ENCODE data around the gene CNTNAP3.
"Not testable (repeated sequence)": the region's sequence is repeated elsewhere in the genome, so short reads cannot be mapped to it uniquely, and the experiment has no call there.

The CNTNAP3 gene

GRCh38 chr9:39073537-39073936, 214.4 kb downstream of the CNTNAP3 start:
- not testable (repeated sequence) for DNase-seq (ENCODE audit: low read depth, low spot score)

- DNase-seq (ENCODE audit: low read depth, low spot score) = not testable (repeated sequence)
Observed at GRCh38 chr9:39067683-39068082, 220.3 kb downstream of the CNTNAP3 start.

- DNase-seq (ENCODE audit: low read depth, low spot score) = not testable (repeated sequence)
Observed at GRCh38 chr9:39062966-39063365, 225.0 kb downstream of the CNTNAP3 start.

GRCh38 chr9:39054453-39054852, 233.5 kb downstream of the CNTNAP3 start:
- DNase-seq (ENCODE audit: low read depth, low spot score) = not testable (repeated sequence)

- not testable (repeated sequence) for DNase-seq (ENCODE audit: low read depth, low spot score)
Observed at GRCh38 chr9:39046833-39047232, 241.1 kb downstream of the CNTNAP3 start.

GRCh38 chr9:39042352-39042803, 245.6 kb downstream of the CNTNAP3 start:
- DNase-seq (ENCODE audit: low read depth, low spot score) = not testable (repeated sequence)

GRCh38 chr9:39041774-39042173, 246.2 kb downstream of the CNTNAP3 start:
- not testable (repeated sequence) for DNase-seq (ENCODE audit: low read depth, low spot score)

GRCh38 chr9:39039148-39039547, 248.8 kb downstream of the CNTNAP3 start:
- DNase-seq (ENCODE audit: low read depth, low spot score) = not testable (repeated sequence)

GRCh38 chr9:39038221-39038620, 249.7 kb downstream of the CNTNAP3 start:
- DNase-seq (ENCODE audit: low read depth, low spot score) = not testable (repeated sequence)

- DNase-seq (ENCODE audit: low read depth, low spot score) = not testable (repeated sequence)
Observed at GRCh38 chr9:39033849-39034248, 254.1 kb downstream of the CNTNAP3 start.

GRCh38 chr9:39030204-39031019, 257.6 kb downstream of the CNTNAP3 start:
- DNase-seq (ENCODE audit: low read depth, low spot score) = not testable (repeated sequence)

- DNase-seq (ENCODE audit: low read depth, low spot score) = not testable (repeated sequence)
Observed at GRCh38 chr9:39028855-39029254, 259.1 kb downstream of the CNTNAP3 start.

- DNase-seq (ENCODE audit: low read depth, low spot score) = not testable (repeated sequence)
Observed at GRCh38 chr9:39028168-39028567, 259.8 kb downstream of the CNTNAP3 start.

- DNase-seq (ENCODE audit: low read depth, low spot score) = not testable (repeated sequence)
Observed at GRCh38 chr9:39025911-39026588, 261.9 kb downstream of the CNTNAP3 start.

Measured in activated CD4-positive, CD25-positive, alpha-beta regulatory T cell treated with anti-CD3 and anti-CD28 coated beads, Interleukin-2, amount 50 U/mL, for 16 hours (primary cell).